KMS-11 (cell line): ENCODE measurements around the gene USH2A.

Source experiments
- H2AFZ ChIP-seq: fragments of 200-600 bp; sonication (generic); 2 replicates; pipeline ENCODE4 v1.6.1; 2016; ENCODE audit warnings: antibody characterized with exemption, mixed run types, low read depth
- H3K27ac ChIP-seq: fragments of 200-600 bp; sonication (generic); 2 replicates; pipeline ENCODE4 v1.6.1; 2016; ENCODE audit warnings: mild to moderate bottlenecking, mixed run types
- H3K27me3 ChIP-seq: fragments of 200-600 bp; sonication (generic); 2 replicates; pipeline ENCODE4 v1.6.1; 2017; ENCODE audit warnings: mild to moderate bottlenecking, low read depth, mixed run types, moderate library complexity; ENCODE audit not compliant: insufficient read depth
- H3K36me3 ChIP-seq: fragments of 200-600 bp; sonication (generic); 2 replicates; pipeline ENCODE4 v1.6.1; 2017; ENCODE audit warnings: mild to moderate bottlenecking, mixed run types; ENCODE audit not compliant: insufficient read depth
- H3K4me1 ChIP-seq: fragments of 200-600 bp; sonication (generic); 2 replicates; pipeline ENCODE4 v1.6.1; 2016; ENCODE audit warnings: mild to moderate bottlenecking, low read depth, mixed run types; ENCODE audit not compliant: poor library complexity, severe bottlenecking
- H3K4me2 ChIP-seq: fragments of 200-600 bp; sonication (generic); 2 replicates; pipeline ENCODE4 v1.7.0; 2016; ENCODE audit warnings: mild to moderate bottlenecking, mixed run types
- H3K4me3 ChIP-seq: fragments of 200-600 bp; sonication (generic); IDR thresholded peaks from 2 replicates; pipeline ENCODE4 v1.6.1; 2017; ENCODE audit warnings: low read depth, low read length, mixed read lengths; ENCODE audit not compliant: insufficient read depth
- H3K79me2 ChIP-seq: fragments of 200-600 bp; sonication (generic); 2 replicates; pipeline ENCODE4 v1.6.1; 2016; ENCODE audit warnings: low read depth, mixed run types; ENCODE audit not compliant: insufficient read depth
- H3K9ac ChIP-seq: fragments of 200-600 bp; sonication (generic); 2 replicates; pipeline ENCODE4 v1.6.1; 2016; ENCODE audit warnings: mild to moderate bottlenecking, mixed run types
- H4K20me1 ChIP-seq: fragments of 200-600 bp; sonication (generic); 2 replicates; pipeline ENCODE4 v1.6.1; 2016; ENCODE audit warnings: mild to moderate bottlenecking, mixed run types; ENCODE audit not compliant: insufficient read depth
- TF ChIP-seq, protein P1 (sequence below): fragments of 200-600 bp; sonication (generic); conservative IDR thresholded peaks from 2 replicates; pipeline ENCODE4 v1.6.1; 2017; ENCODE audit warnings: low read depth, mild to moderate bottlenecking, antibody characterized with exemption, low read length, moderate library complexity, mixed read lengths

USH2A gene

DNA sequence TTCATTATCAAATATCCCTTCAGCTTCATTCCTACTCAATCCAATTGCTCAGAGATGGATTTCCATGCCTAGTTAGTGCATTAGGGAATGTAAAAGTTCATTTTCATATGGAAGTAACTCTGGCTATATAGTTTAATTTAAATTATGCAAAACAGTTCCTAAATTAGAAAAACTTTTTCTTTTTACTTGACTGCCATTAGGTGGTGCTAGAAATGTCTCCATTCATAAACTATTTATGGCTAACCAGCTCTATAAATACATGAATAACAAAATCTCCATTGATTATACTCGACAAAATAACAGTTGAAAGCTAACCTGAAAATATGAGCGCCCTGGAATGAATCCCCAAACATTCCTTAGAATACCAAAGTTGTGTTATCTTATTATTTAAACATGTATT is 311.4 kb downstream of the USH2A start:
- Histone ChIP-seq H3K79me2 (no peaks in the 10 kb centered on the region), H3K27me3 (no peaks in the 10 kb centered on the region), H2AFZ (no peak overlapping the region), H3K4me2 (no peak overlapping the region), H3K4me1 (no peaks in the 10 kb centered on the region), H3K27ac (no peak overlapping the region), H4K20me1 (no peaks in the 10 kb centered on the region), H3K9ac (no peak overlapping the region), H3K36me3 (no peaks in the 10 kb centered on the region), H3K4me3 (no peak overlapping the region)
- TF ChIP-seq, protein P1, sequence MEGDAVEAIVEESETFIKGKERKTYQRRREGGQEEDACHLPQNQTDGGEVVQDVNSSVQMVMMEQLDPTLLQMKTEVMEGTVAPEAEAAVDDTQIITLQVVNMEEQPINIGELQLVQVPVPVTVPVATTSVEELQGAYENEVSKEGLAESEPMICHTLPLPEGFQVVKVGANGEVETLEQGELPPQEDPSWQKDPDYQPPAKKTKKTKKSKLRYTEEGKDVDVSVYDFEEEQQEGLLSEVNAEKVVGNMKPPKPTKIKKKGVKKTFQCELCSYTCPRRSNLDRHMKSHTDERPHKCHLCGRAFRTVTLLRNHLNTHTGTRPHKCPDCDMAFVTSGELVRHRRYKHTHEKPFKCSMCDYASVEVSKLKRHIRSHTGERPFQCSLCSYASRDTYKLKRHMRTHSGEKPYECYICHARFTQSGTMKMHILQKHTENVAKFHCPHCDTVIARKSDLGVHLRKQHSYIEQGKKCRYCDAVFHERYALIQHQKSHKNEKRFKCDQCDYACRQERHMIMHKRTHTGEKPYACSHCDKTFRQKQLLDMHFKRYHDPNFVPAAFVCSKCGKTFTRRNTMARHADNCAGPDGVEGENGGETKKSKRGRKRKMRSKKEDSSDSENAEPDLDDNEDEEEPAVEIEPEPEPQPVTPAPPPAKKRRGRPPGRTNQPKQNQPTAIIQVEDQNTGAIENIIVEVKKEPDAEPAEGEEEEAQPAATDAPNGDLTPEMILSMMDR, result no peak; the same call in 1 of the 2 replicates

DNA sequence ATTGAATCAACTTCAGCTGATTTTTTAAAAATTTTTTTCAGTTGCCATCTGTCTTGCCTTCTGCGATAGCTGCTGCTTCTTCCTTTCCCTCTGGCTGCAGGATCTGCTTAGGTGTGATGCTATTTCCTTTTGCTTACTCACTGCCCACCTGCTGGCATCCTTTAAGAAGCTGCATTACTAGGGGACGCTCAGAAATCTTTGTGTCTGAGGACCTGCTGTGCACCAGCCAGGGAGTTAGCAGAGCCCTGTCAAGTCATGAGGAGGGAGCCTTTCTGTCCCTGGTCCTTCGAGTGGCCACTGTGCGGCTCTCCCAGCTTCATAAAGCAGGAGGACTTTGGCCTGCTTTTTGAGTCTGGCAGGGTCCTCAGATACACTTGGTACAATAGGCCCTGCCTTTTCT is 327.8 kb downstream of the USH2A start:
- Histone ChIP-seq H3K9ac (no peak overlapping the region), H2AFZ (no peak overlapping the region)

DNA sequence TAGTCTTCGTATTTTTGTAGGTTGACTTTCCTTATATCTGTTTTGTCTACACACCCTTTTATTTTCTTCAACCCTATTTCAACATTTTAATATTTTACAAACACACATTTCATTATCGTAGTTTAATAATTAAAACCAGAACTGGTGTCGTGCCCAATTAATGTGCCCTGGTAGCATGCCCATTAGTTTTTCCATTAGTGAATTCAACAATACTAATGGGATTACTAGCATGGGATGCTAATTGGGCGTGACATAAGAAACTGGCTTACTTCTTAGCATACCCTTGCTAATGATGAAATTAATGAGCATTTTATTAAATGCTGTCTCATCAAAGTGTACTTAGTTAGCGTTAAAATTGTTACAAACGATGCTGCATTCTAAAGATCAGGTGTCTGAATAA is 332.7 kb downstream of the USH2A start:
- H3K9ac ChIP-seq, result no peak overlapping the region
- H3K27ac ChIP-seq, result no peak overlapping the region
- no peak overlapping the region for H2AFZ ChIP-seq
- no peak overlapping the region for H3K4me3 ChIP-seq
- TF ChIP-seq, protein P1, result no peak
- no peak overlapping the region for H3K4me2 ChIP-seq
- no peaks in the 10 kb centered on the region for H3K4me1 ChIP-seq
- no peaks in the 10 kb centered on the region for H3K79me2 ChIP-seq
- no peaks in the 10 kb centered on the region for H3K27me3 ChIP-seq
- H4K20me1 ChIP-seq, result no peaks in the 10 kb centered on the region
- no peaks in the 10 kb centered on the region for H3K36me3 ChIP-seq

More for the DNA sequence above, 327.8 kb downstream of the USH2A start:
- Histone ChIP-seq H3K4me1 (no peaks in the 10 kb centered on the region), H4K20me1 (no peaks in the 10 kb centered on the region), H3K4me3 (no peak overlapping the region), H3K79me2 (no peaks in the 10 kb centered on the region), H3K36me3 (no peaks in the 10 kb centered on the region; the same call in 1 of the 2 replicates), H3K27me3 (no peaks in the 10 kb centered on the region), H3K27ac (no peak overlapping the region), H3K4me2 (no peak overlapping the region)
- TF ChIP-seq, protein P1, result no peak

DNA sequence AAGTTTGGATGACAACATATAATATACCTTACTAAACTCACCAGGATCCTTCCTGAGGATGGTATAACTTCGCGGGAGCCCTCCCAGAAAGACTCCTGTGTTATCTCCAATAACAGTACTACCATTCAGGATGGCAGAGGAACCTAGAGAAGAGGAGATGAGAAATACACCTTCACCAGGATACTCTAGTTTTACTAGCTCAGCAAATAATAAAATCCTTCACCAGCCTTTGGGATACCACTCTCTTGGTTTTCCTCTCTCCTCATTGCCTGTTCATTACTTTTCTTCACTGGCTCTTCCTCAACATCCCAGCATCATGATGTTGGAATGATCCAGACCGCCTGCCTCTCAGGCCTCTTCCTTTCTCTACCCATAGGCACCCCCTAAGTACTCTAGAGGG is 336.6 kb downstream of the USH2A start:
- Histone ChIP-seq H3K27me3 (no peaks in the 10 kb centered on the region), H3K27ac (no peak overlapping the region), H3K4me1 (no peaks in the 10 kb centered on the region), H4K20me1 (no peaks in the 10 kb centered on the region), H3K4me3 (no peak overlapping the region), H3K36me3 (no peaks in the 10 kb centered on the region), H2AFZ (no peak overlapping the region), H3K79me2 (no peaks in the 10 kb centered on the region), H3K4me2 (no peak overlapping the region), H3K9ac (no peak overlapping the region)
- TF ChIP-seq, protein P1, result no peak
